ENCODE measurements around the gene CWC27.
A peak's percentile ranks its signal among the peaks of the same experiment; 100 is the strongest.
"Not testable (repeated sequence)": the region's sequence is repeated elsewhere in the genome, so short reads cannot be mapped to it uniquely, and the experiment has no call there.

CWC27 gene

DNA sequence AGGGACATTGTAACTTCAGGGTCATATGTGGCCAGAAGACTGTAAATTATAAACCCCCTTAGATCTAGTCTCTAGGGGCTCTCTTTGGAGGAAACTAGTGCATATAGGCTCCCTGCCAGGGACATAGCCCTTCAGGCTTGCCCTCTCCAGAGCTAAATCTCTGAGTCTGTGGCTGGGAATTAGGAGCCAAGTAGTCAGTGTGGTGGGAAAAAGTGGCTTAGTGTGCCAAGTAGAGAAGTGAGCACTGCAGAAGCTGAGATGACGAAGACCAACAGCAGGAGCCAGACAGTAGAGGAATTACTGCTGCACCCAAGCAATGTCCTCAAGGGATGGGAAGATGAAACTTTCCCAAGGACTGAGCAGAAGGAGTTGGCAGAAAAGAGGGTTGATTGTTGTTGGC is 71.2 kb downstream of the CWC27 start:
- no peak for DNase-seq (ENCODE audit: low spot score)

DNA sequence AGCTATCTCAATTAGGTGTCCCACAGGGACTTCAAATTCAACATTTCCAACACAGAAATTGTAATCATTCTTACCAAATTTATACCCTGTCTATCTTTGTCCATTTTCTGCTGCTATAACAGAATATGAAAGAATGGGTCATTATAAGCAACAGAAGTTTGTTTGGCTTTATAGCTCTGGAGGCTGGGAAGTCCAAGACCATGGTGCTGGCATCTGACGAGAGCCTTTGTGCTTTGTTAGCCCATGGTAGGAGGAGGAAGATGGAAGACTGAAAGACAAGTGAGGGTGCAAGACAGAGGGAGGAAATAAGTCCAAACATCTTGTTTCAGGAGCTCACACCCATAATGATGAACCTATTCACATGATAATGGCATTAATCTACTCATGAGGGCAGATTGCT is 72.2 kb downstream of the CWC27 start:
- no peak for DNase-seq (ENCODE audit: low spot score)

DNA sequence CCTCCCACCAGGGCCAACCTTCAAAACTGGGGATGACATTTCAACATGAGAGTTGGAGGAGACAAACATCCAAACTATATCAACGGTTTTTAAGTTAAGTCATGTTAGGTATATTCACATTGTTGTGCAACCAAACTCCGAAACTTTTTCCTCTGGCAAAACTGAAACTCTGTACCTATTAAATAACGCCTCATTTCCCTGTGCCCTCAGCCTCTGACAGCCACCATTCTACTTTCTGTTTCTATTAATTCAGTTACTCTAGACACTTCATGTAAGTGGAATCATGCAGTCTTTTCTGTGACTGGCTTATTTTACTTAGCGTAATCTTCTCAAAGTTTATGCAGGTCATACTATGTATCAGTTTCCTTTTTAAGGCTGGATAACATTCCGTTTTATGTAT is 85.0 kb downstream of the CWC27 start:
- no peak for DNase-seq (ENCODE audit: low spot score)

DNA sequence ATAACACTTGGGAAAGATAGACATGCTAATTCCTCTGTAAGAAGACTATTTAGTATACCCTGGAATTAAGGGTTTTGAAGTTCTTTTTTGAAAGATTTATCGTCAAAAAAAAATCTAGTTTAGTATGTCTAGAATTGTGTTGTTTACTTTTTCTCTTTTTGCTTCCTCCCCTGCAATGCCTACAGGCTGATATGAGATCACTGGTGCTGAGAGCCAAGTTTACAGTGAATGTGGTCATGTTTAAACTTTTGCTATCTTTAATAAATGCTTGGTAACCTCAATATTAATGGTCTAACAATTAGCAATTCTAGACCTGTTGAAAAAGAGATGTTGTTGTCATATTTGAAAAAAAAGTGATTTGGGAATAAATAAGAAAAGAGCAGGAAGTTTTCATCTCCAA is 86.1 kb downstream of the CWC27 start:
- DNase-seq (ENCODE audit: low spot score), result peak; percentile 9

DNA sequence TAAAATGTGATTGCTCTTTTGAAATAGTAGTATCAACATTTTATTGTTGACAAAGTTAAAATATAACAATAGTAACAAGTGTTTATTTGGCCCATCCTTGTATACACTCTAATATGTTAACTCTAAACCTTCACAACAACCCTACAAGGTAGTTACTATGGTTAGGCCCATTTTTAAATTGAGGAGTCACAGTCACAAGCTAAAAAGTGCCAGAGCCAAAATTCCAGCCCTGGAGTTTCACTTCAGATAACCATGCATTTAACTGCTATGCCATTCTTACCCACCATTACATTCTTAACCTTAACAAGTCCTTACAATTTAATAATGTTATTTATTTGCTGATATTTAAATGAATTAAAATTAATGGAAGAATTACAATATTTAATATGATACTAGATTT is 91.2 kb downstream of the CWC27 start:
- DNase-seq (ENCODE audit: low spot score), result no peak

DNA sequence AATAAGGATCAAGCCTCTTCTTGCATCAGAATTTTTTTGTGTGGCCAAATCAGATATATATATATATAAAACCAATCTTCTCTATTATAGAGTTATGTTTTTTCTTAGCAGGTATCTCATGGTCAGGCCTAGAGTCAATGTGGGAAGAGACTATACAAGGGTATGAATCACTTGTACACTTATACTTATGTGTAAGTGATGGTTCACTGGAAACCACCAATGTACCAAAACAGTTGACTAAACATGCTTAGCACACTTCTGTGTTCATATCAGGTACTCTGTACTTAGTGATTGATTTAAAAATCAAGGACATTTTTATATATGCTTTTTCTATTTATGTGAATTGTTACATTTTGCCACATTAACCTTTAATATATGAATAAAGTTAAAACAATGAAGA is 92.6 kb downstream of the CWC27 start:
- no peak for DNase-seq (ENCODE audit: low spot score)

DNA sequence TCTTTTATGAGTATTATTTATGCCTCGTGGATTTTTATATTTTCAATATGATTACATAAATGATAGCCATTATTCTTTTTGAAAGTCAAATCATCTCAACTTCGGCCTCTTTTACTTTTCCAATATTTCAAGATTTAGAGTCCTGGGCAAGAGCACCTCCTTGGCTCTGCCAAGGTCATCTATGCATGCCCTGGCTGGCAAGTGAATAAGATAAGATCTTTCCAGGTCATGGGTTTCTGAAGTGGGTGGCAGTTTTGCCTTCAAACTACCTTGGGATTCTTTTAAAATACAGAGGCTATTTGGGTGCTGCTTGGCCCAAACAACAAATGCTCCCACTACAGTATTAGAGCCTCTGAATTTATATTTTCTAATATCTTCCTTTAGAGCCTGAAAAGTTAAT is 95.4 kb downstream of the CWC27 start:
- no peak for DNase-seq (ENCODE audit: low spot score)

DNA sequence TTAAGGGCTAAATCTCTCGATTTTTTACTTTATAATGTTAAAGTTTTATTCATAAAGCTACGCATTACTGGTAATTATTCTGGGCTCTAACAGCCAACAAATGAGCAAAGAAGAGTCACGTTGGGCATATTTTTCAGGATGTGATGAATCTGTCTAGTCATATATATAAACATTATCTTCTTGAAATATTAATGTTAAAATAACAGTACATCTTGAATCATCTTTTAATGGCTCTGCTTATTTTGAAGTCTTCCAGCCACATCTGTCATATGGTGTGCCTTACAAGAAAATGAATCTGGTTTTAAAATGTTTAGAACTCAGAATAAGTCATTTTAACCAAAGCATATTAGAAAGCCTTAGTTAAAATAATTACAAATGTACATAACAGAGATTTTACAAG is 96.9 kb downstream of the CWC27 start:
- DNase-seq (ENCODE audit: low spot score), result no peak

DNA sequence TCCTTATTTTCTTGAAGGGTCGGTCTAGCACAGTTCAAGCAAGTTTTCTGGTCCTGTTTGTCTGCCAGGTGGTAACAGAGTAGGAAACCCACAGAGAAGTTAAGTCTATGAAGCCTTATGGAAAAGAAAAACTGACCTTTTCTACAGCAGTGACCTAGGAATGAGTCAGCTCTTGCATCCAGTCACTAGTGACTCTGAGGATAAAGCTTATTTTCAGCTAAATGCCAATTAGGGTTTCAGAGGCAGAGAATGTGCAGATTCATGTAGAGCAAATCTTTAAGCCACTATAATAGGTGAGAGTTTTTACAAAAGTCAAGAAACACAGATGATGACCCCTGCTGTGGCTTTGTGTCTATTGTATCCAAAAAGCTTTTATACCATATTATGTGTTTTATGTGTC is 100.7 kb downstream of the CWC27 start:
- DNase-seq (ENCODE audit: low spot score), result peak; percentile 64

DNA sequence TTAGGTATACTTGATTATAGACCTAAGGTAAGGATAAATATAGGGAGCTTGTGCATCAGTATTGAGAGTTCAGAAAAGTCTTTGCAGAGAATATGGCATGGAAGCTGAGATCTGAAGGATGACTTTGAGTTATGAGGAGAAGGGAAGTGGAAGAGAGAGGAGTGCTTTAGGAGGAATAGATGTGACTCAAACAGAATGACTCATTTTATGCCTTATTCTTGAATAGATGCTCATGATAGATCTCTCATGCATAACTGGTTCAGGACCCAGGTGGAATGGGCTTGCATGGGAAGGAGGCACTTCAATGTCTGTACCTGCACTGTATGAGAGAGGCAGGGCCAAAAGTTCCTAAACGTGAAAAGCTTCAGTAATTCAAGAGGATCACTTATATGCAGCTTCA is 103.3 kb downstream of the CWC27 start:
- DNase-seq (ENCODE audit: low spot score), result no peak

DNA sequence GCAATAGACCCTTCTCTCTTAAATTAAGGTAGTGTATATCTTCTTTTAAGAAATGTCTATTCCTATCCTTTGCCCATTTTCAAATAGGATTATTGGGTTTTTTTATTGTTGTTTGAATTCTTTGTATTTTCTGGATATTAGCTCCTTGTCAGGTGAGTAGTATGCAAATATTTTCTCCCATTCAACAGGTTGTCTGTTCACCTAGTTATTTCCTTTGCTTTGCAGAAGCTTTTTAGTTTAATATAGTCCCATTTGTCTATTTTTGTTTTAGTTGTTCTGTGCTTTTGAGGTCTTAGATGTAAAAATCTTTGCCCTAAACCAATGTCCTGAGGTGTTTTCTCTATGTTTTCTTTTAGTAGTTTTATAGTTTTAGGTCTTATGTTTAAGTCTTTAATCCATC is 104.7 kb downstream of the CWC27 start:
- no peak for DNase-seq (ENCODE audit: low spot score)

DNA sequence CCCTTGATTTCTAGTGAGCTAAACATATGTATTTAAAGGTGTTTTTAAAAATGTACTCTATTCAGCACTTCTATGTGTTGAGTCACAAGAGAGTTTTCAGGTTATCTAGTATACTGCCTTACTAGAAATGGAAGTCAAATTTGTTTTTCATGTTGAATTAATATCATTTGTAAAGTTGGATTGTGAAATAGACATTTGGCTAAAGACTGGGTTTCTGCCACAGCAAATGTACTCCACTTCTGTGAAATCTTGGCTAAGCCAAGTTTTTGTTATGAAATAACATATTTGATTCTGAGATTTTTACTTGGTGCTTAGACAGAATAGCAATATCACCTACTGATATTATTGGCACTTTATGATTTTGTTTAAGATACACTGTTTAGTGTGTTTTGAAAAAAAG is 106.0 kb downstream of the CWC27 start:
- no peak for DNase-seq (ENCODE audit: low spot score)

DNA sequence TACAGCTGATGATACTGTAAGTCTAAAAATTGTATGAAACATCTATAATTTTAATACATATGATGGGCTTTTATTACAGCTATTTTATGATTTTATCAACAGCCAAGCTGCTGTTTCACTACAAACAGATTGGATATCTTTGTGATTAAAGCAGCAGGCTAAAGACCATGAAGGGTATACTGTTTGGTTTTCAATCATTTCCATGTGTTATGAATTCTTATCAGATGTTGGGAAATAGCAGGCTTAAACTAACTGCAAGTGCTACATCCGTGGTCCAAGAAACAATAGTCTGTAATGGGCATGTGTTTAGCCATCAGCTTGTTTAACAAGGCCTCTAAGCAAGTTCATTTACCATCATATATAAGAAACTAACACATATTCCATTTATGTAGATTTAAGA is 107.5 kb downstream of the CWC27 start:
- no peak for DNase-seq (ENCODE audit: low spot score)

DNA sequence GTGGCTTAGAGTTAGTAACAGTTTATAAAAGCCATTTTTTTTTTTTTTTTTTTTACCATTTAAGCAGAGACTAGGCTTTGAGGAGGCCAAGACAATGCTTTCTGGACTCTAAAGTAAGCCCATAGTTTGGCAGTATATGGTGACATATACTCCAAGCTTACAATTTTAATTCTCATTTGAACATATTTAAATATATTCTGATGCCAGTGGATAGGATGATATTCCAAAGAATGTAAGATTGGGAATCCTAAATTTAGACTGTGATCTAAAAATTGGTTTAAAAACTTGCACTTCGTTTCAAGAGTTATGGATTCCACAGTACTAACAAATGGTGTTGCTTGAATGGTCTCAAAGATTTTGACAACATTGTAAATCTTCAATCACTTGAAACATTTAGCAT is 112.1 kb downstream of the CWC27 start:
- DNase-seq (ENCODE audit: low spot score), result no peak

DNA sequence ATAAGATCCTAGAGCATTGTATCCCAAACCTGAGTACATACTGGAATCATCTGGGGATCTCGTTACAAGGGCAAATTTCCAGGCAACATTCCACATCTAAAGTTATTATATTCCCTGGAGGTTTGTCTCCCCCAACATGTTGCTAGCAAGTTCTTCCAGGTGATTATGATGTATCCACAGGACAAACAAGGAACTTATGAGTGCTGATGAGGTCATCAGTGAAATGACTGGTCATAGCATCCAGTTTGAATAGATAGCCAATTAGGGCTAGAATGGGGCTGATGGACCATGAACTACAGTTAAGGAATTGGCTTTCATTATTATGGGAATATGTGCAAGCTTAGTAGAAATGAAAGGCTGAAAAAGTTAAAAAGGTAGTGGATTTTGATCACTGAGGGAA is 115.2 kb downstream of the CWC27 start:
- DNase-seq (ENCODE audit: low spot score), result no peak

DNA sequence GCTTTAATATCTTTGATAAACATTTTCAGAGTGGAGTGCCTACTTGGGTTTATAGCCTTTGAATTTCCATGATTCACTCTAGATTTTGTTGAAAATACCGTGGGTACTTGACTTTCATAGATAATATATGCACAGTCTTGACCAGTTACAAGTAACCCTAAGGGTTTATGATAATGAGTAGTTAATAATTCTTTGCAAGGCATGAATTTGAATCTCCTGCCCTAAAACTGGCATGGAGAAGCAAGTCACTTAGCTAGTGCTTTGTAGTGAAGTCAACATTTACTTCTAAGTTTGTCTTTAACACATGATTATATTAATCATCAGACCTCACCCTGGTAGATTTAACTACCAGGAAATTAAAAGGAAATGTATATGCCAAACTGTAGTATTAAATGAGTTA is 115.8 kb downstream of the CWC27 start:
- no peak for DNase-seq (ENCODE audit: low spot score)

DNA sequence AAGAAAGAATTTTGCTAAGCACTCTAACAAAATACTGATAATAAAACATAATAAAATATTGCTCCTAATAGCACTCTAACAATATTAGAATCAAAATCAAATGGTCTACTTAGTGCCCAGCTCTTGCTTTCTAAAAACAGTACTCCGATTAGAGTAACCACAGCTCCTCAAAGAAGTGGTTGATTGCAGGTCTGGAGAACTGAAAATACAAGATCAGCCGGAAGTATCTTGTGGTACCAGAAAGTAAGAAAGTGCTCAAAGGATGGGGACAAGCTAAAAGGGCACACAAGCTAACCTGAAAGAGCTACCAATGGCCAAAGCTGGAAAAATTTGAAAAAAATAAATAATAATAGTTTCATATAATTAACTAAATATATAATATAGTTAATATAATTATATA is 119.2 kb downstream of the CWC27 start:
- DNase-seq (ENCODE audit: low spot score), result no peak

DNA sequence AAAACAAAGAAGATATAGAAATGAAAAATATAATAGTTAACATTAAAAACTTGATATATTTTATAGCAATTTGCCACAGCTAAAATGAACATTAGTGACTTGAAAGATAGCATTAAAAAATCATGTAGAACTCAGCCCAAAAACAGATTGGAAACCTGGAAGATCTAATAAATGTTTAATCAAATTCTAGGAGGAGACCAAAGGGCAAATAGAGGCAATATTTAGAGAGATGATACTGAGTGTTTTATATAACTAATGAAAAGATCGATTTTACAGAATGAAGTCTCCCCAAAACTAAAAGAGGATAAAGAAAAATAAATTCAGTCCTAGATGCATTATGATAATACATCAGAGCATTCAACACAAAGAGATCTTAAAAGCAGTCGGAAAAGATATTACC is 127.0 kb downstream of the CWC27 start:
- no peak for DNase-seq (ENCODE audit: low spot score)

DNA sequence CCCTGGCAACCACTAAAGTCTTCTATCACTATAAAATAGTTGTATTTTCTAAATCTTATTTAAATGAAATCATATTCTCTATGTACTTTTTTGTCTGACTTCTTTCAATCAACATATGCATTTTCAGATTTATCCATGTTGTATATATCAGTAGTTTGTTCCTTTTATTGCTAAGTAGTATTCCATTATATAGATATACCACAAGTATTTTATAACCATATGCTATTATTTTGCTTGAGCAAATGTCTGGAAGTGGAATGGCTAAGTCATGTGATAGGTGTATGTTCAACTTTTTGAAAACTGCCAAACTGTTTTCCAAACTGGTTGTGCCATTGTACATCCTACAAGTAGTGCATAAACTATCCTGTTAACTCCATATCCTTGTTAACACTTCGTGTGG is 131.1 kb downstream of the CWC27 start:
- no peak for DNase-seq (ENCODE audit: low spot score)

DNA sequence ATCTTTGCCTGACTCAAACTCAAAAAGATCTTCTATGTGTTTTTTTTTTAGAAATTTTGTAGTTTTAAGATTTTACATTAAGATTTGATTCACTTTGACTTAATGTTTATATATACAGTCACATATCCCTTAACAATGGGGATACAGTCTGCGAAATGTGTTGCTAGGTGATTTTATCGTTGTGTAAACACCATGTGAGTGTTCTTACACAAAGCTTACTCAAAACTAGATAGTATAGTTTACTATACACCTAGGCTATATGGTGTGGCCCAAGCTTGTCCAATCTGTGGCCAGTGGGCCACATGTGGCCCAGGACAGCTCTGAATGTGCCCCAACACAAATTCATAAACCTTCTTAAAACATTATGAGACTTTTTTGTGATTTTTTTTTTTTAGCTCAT is 131.9 kb downstream of the CWC27 start:
- no peak for DNase-seq (ENCODE audit: low spot score)

DNA sequence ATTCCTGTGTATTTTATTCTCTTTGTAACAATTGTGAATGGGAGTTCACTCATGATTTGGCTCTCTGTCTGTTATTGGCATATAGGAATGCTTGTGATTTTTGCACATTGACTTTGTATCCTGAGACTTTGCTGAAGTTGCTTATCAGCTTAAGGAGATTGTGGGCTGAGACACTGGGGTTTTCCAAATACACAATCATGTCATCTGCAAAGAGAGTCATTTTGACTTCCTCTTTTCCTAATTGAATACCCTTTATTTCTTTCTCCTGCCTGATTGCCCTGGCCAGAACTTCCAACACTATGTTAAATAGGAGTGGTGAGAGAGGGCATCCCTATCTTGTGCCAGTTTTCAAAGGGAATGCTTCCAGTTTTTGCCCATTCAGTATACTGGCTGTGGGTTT is 138.7 kb downstream of the CWC27 start:
- not testable (repeated sequence) for DNase-seq (ENCODE audit: low spot score)

DNA sequence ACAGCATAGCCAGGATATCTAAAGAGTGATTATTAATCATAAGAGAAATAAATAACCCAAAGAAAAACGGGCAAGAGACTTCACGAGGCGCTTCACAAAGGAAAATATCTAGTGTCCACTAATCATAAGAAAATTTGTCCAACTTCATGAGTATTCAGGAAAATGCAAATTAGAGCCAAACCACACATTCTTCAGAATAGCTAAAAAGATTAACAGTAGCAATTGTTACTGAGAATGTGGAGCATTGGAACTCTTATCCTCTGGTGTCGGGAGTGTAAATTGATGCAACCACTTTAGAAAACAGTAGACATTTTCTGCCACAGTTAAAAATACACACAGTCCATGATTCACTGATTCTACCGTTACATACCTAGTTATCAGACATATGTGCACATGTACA is 145.7 kb downstream of the CWC27 start:
- no peak for DNase-seq (ENCODE audit: low spot score)

DNA sequence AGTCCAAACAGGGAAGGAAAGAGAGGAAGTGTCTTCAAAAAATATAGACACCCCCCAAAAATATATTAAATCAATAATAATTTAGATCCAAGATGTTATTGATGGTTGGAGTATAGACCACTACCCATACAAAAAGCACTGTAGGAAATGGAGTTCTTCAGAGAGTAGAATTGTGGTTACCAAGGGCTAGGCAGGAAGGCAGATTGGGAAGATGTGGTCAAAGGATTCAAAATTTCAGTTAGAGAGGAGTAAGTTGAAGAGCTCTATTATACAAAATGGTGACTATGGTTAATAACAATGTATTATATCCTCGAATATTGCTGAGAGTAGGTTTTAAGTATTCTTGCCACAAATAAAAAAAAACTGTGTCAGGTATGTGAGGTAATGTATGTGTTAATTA is 149.4 kb downstream of the CWC27 start:
- no peak for DNase-seq (ENCODE audit: low spot score)

DNA sequence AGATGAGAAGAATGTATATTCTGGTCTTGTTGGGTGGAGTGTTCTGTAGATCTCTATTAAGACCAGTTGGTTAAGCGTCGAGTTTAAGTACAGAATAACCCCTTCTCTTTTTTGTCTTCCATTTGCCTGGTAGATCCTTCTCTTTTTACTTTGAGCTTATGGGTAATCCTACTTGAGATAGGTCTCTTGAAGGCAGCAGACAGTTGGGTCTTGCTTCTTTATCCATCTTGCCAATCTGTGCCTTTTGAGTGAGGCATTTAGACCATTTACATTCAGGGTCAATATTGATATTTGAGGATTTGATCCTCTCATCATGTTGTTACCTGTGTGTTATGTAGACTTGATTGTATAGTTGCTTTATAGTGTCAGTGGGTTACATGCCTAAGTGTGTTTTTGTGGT is 152.7 kb downstream of the CWC27 start:
- no peak for DNase-seq (ENCODE audit: low spot score)

DNA sequence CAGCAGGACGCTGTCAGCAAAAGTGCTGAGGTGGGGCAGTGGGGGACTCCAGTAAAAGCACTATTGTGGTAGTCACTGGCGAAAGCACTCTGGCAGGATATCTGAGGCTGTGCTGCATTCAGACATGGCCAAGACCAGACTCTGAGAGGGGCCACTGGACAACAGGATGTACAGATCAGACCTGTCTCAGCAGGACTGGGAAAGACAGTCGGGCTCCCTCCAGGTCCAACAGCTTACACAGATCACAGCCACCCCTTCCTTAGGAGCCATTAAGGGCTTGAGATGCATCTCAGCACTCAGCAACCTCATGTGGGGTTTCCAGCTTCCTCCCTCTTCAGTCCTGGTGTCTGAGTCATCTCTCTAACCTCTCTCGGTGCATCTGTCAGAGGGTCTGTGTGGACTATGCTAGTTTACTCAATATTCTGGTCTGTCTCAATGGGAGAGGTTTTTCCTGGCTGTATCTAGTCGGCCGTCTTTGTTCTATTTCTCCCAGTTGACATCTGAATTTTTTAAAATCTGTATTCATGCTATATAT is 154.5 kb downstream of the CWC27 start:
- DNase-seq (ENCODE audit: low spot score), result no peak

Measured in AG08396 (cell line).